ENCODE data around the gene ANKH.

DNA sequence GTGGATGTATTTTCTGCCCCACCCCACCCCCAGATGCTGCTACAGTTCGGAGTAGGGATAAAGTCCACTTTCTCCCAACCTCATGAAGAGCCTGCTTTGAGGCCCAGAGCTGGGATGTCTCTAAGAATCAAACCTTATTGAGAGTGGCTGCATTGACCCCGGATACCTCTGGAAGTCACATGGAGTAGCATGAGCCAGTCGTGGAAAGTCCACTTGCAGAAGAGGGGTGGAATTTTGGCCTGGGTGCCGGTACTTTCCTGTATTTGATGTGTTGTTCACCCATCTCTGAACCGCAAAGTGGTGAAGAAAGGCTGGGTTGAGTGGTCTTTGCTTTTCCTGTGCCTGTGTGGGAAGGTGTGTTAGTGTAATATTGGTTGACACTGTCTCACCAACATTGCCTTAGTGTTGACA is 203.4 kb downstream of the ANKH start:
- TF ChIP-seq POLR2A (IDR thresholded peaks at IDR 0.05; ENCODE audit: low read depth) (no peak), EP300 (IDR thresholded peaks at IDR 0.05) (no peak), POLR2AphosphoS5 (IDR thresholded peaks at IDR 0.05) (no peak)
- TF ChIP-seq, protein P1, sequence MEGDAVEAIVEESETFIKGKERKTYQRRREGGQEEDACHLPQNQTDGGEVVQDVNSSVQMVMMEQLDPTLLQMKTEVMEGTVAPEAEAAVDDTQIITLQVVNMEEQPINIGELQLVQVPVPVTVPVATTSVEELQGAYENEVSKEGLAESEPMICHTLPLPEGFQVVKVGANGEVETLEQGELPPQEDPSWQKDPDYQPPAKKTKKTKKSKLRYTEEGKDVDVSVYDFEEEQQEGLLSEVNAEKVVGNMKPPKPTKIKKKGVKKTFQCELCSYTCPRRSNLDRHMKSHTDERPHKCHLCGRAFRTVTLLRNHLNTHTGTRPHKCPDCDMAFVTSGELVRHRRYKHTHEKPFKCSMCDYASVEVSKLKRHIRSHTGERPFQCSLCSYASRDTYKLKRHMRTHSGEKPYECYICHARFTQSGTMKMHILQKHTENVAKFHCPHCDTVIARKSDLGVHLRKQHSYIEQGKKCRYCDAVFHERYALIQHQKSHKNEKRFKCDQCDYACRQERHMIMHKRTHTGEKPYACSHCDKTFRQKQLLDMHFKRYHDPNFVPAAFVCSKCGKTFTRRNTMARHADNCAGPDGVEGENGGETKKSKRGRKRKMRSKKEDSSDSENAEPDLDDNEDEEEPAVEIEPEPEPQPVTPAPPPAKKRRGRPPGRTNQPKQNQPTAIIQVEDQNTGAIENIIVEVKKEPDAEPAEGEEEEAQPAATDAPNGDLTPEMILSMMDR (IDR thresholded peaks at IDR 0.05), result no peak
